Activated CD4-positive, alpha-beta T cell treated with anti-CD3 and anti-CD28 coated beads, Interleukin-2, amount 10 ng/mL, durations not matched to agents 7 days and 5 days (primary cell): ENCODE measurements around the gene ANKRD2. TPM values are rescaled to one million over a fixed set of nuclear protein-coding genes. Genes with fewer than 3 reads are reported as not detected.

Experiments
- CTCF ChIA-PET: fragments of 350-600 bp; sonication (Branson Sonifier 250); formaldehyde crosslinking; loops from one replicate; lab custom pipeline; 2021; ENCODE audit warnings: antibody characterized with exemption; lab: Charles Lee
- POLR2A ChIA-PET: fragments of 350-600 bp; sonication (Branson Sonifier 250); formaldehyde crosslinking; loops from one replicate; lab custom pipeline; 2021; ENCODE audit warnings: antibody characterized with exemption; lab: Charles Lee
- DNase-seq: peaks from one replicate; pipeline ENCODE4 v3.0.0-alpha.2; 2020
- H3K27ac Mint-ChIP-seq: one replicate; pipeline ENCODE4 v1.8.0; 2021; ENCODE audit warnings: mild to moderate bottlenecking, moderate library complexity, mixed read lengths
- H3K27me3 Mint-ChIP-seq: one replicate; pipeline ENCODE4 v1.8.0; 2021; ENCODE audit warnings: mixed read lengths
- H3K36me3 Mint-ChIP-seq: one replicate; pipeline ENCODE4 v1.8.0; 2021; ENCODE audit warnings: low read depth, mixed read lengths
- H3K4me1 Mint-ChIP-seq: one replicate; pipeline ENCODE4 v1.8.0; 2021; ENCODE audit warnings: mixed read lengths
- H3K4me3 Mint-ChIP-seq: one replicate; pipeline ENCODE4 v1.8.0; 2021; ENCODE audit warnings: mild to moderate bottlenecking, moderate library complexity, mixed read lengths
- H3K9me3 Mint-ChIP-seq: one replicate; pipeline ENCODE4 v1.8.0; 2021; ENCODE audit warnings: mixed read lengths
- total RNA-seq, 2 experiments: library from RNA; stranded (reverse); gene quantifications; one replicate each; pipeline ENCODE4 v1.2.3, GENCODE V29; 2021

Gene ANKRD2
- total RNA-seq, 2 experiments from 2014 or later: 0.37 TPM; not detected in 1

DNA sequence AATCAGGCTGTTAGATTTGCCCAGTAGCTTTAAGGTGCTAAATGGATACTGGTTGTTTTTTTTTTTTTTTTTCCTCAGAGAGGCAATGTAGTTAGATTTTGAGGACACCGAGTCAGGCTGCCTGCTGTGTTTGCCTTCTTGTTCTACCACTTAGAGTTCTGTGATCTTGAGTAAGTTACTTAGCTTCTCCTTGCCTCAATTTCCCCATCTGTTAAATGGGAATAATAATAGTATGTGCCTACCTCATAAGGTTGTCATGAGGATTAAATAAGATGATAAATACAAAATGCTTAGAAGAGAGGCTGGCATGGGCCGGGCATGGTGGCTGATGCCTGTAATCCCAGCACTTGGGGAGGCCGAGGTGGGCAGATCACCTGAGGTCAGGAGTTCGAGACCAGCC is 46.2 kb downstream of the ANKRD2 start:
- no peaks in the 10 kb centered on the region for H3K36me3 Mint-ChIP-seq
- H3K9me3 Mint-ChIP-seq: no peaks in the 10 kb centered on the region
- no peaks in the 10 kb centered on the region for H3K27me3 Mint-ChIP-seq
- H3K27ac Mint-ChIP-seq: no peak overlapping the region
- CTCF ChIA-PET: no interaction called here
- DNase-seq: no peak
- no peaks in the 10 kb centered on the region for H3K4me1 Mint-ChIP-seq
- no peak overlapping the region for H3K4me3 Mint-ChIP-seq
- POLR2A ChIA-PET: no interaction called here

DNA sequence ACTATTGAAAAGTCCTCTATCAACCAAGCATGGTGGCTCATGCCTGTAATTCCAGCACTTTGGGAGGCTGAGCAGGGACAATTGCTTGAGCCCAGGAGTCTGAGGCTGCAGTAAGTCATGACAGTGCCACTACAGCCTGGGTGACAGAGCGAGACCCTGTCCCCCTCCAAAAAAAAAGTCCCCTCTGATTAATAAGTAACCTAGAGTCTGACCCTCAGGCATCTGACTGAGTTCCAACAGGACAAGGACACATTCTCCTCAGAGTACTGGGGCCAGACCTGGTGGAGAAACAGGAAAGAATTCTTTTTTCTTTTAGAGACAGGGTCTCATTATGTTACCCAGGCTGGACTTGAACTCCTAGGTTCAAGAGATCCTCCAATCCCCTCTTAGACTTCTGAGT is 50.7 kb downstream of the ANKRD2 start:
- Mint-ChIP-seq H3K9me3 (no peaks in the 10 kb centered on the region), H3K27ac (no peak overlapping the region), H3K36me3 (no peaks in the 10 kb centered on the region), H3K4me3 (no peak overlapping the region), H3K27me3 (no peaks in the 10 kb centered on the region), H3K4me1 (no peaks in the 10 kb centered on the region)
- CTCF ChIA-PET: interaction anchor here (1.0 to 1.1 kb wide), 2 partner anchors 34 to 586 kb away, joined by 3 read pairs; no protein-coding TSS in a partner anchor
- POLR2A ChIA-PET: no interaction called here
- DNase-seq: no peak

DNA sequence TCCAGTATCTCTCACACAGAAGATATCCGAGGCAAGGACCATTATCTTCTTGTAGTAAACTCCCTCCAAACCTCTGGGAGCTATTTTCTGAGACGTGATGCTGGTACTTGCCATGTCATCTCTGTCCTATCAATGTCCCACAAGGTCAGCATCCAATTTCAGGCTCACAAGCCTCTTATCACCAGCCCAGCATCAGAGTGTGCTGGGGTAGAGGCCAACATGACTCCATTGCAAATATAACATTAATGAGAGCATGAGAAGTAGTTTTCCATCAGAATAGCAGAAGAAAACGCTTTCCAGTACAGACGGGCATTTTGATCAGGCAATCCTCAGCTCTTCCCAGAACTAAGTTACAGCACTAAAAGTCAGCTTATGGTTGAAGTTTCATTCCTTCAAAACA is 55.2 kb downstream of the ANKRD2 start:
- no peaks in the 10 kb centered on the region for H3K36me3 Mint-ChIP-seq
- H3K4me3 Mint-ChIP-seq: no peak overlapping the region
- H3K27me3 Mint-ChIP-seq: no peaks in the 10 kb centered on the region
- H3K4me1 Mint-ChIP-seq: peaks cover 7% of the 10 kb centered on the region
- no peak for DNase-seq
- H3K27ac Mint-ChIP-seq: no peak overlapping the region
- H3K9me3 Mint-ChIP-seq: no peaks in the 10 kb centered on the region
- ChIA-PET CTCF (no interaction called here), POLR2A (no interaction called here)

DNA sequence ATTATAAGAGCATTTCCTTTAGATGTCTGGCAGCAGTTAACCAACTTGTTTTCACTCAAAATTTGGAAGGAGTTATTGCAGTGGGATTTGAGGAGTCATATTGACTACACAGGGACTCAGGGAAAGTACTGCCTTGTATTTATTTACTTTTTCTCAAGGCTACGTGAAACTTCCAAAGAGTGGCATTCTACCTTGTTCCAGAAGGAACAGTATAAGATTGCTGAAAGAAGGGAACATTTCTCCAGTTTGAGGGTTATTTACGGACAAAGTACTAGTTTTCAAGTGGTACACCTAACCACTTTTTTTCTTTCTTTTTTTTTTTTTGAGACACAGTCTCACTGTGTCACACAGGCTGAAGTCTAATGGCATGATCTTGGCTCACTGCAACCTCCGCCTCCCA is 55.6 kb downstream of the ANKRD2 start:
- CTCF ChIA-PET: no interaction called here
- H3K36me3 Mint-ChIP-seq: peaks cover under 1% of the 10 kb centered on the region
- no peak overlapping the region for H3K27ac Mint-ChIP-seq
- no peaks in the 10 kb centered on the region for H3K9me3 Mint-ChIP-seq
- no peak for DNase-seq
- POLR2A ChIA-PET: no interaction called here
- no peaks in the 10 kb centered on the region for H3K27me3 Mint-ChIP-seq
- H3K4me3 Mint-ChIP-seq: no peak overlapping the region
- peaks cover 11% of the 10 kb centered on the region for H3K4me1 Mint-ChIP-seq

DNA sequence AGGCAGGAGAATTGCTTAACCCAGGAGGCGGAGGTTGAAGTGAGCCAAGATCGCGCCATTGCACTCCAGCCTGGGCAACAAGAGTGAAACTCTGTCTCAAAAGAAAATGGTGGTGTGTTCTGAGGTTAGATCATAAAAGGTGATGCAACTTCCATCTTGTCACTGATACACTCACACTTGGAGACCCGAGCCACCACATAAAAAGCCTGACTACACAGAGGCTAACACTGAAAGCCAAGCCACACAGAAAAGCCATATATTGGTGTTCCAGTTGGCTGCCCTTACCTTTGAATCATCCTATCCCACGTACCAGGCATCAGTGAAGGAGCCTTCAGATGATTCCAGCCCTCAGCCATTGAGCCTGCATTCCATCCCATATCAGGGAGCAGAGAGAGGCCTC is 56.7 kb downstream of the ANKRD2 start:
- DNase-seq: no peak
- no peaks in the 10 kb centered on the region for H3K9me3 Mint-ChIP-seq
- H3K27me3 Mint-ChIP-seq: no peaks in the 10 kb centered on the region
- ChIA-PET CTCF (no interaction called here), POLR2A (no interaction called here)
- H3K36me3 Mint-ChIP-seq: peaks cover 2% of the 10 kb centered on the region
- no peak overlapping the region for H3K4me3 Mint-ChIP-seq
- H3K4me1 Mint-ChIP-seq: peaks cover 18% of the 10 kb centered on the region
- no peak overlapping the region for H3K27ac Mint-ChIP-seq

DNA sequence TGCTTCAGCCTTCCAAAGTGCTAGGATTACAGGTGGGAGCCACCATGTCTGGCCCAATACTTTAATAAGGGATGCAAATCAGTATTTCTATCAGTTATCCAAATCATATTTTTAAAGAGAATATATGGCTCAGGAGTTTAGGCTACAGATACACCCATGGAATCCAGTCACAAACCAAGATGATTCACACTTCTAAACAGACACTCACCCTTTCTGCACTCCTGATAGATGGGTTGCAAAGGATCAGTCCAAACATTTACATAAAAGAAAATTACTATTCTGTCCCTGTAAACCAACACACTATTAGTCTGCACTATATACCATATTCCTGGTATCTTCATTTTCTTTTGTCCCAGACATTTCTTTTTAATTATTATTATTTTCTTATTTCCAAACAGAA is 58.5 kb downstream of the ANKRD2 start:
- Mint-ChIP-seq H3K4me3 (no peak overlapping the region), H3K4me1 (peaks cover 18% of the 10 kb centered on the region), H3K27ac (no peak overlapping the region), H3K9me3 (no peaks in the 10 kb centered on the region), H3K27me3 (no peaks in the 10 kb centered on the region), H3K36me3 (peaks cover 2% of the 10 kb centered on the region)
- no peak for DNase-seq
- POLR2A ChIA-PET: no interaction called here
- CTCF ChIA-PET: no interaction called here

DNA sequence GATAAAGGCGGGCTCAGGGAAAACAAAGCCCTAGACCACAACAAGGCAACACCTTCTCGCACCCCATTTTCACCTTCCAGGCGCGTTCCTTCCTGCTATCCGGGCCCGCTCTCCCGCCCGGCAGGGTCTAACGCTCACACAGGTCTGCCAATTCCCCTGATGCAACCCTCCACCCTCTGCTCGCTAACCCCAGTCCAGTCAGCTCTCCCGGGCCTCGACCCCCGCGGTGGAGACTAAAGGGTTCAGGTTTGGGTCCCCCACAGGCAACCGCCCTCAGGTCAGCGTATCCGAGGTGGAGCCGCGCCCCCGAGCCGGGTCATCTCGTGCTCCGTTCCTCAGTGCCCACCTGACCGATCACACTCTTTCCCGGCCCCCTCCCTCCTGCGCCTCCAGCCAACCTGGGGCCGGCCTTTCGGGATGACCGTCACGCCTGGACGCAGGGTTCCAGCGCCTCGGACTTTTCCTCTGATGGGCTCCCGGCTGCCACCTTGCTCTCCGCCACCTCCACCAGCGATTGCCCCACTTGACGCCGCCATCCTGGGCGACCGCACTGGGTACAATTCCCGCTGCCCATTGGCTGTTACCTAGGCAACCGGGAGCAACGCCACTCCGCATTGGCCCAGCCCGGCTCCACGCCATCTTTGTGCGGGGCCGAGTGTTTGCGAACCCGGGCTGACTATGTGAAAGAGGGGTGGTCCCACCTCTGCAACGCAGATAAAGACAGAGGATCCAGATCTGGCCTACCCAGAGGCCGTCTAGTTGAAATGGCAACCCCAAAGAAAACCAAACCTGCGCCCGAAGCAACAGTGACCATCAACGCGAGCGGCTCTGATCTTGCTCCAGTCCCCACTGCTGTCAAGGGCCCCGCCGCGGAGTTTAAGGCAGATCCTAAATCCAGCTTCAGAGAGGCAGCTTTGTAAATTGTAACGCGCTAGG is 60.6 kb downstream of the ANKRD2 start, which contains the start of gene MORN4:
TSS of gene MORN4 (minus strand) at position 552 of the 936 bp plus-strand sequence. CDS start 13,847 bp downstream, outside the sequence.
- Mint-ChIP-seq H3K4me3 (peak within 1 kb of the TSS; percentile 93), H3K36me3 (peaks cover 2% of the 10 kb centered on the region), H3K9me3 (no peaks in the 10 kb centered on the region), H3K4me1 (peaks cover 18% of the 10 kb centered on the region), H3K27ac (peak within 1 kb of the TSS; percentile 87), H3K27me3 (no peaks in the 10 kb centered on the region)
- ChIA-PET POLR2A (no interaction called here), CTCF (no interaction called here)
- peak; percentile 94 for DNase-seq

Other genes with a start within 250 kb of the ANKRD2 start
- 10 to 100 TPM in 1 of 2 experiments, 1 to 10 TPM in 1; 9.0 to 10.7 TPM for gene FRAT2, start 238.1 kb upstream of the ANKRD2 start, total RNA-seq
- gene RRP12, start 171.4 kb upstream of the ANKRD2 start, total RNA-seq: 10 to 100 TPM; 20.1 to 21.6 TPM
- 100 to 1,000 TPM; 380 to 406 TPM for gene PGAM1, start 146.6 kb upstream of the ANKRD2 start, total RNA-seq
- gene EXOSC1, start 126.8 kb upstream of the ANKRD2 start, total RNA-seq: 10 to 100 TPM; 45.5 to 50.0 TPM
- 10 to 100 TPM; 38.5 to 39.3 TPM for gene ZDHHC16, start 126.6 kb upstream of the ANKRD2 start, total RNA-seq
- gene MMS19, start 74.4 kb upstream of the ANKRD2 start, total RNA-seq: 10 to 100 TPM; 64.7 to 68.6 TPM
- under 1 TPM; 0.50 to 0.72 TPM for gene UBTD1, start 73.9 kb upstream of the ANKRD2 start, total RNA-seq
- not detected for gene HOGA1, start 11.6 kb downstream of the ANKRD2 start, total RNA-seq
- gene C10orf62, start 16.9 kb downstream of the ANKRD2 start, total RNA-seq: not detected
- 1 to 10 TPM; 1.2 to 1.3 TPM for gene MORN4, start 60.7 kb downstream of the ANKRD2 start, total RNA-seq
- gene PI4K2A, start 67.9 kb downstream of the ANKRD2 start, total RNA-seq: 10 to 100 TPM in 1 of 2 experiments, 1 to 10 TPM in 1; 9.9 to 10.1 TPM
- under 1 TPM; 0.58 to 0.94 TPM for gene AVPI1, start 114.5 kb downstream of the ANKRD2 start, total RNA-seq
- 1 to 10 TPM; 1.3 to 1.8 TPM for gene MARVELD1, start 141.0 kb downstream of the ANKRD2 start, total RNA-seq
- 10 to 100 TPM; 23.9 to 31.9 TPM for gene ZFYVE27, start 164.3 kb downstream of the ANKRD2 start, total RNA-seq
- not detected for gene SFRP5, start 199.2 kb downstream of the ANKRD2 start, total RNA-seq